ENCODE results near the gene CLIC4. TPM values are rescaled to one million over a fixed set of nuclear protein-coding genes. Genes with fewer than 3 reads are reported as not detected.

The CLIC4 gene
- total and polyA plus RNA-seq, 4 experiments from 2014 or later, result 0.62 to 3.8 (median 2.4) TPM

- Mint-ChIP-seq H3K36me3 (peaks cover 0 to 5% of the 10 kb centered on the region in 2 donors), H3K9me3 (peaks cover 3 to 16% (median 11%) of the 10 kb centered on the region in 8 donors), H3K4me3 (no peak overlapping the region), H3K4me1 (no peaks in the 10 kb centered on the region), H3K27me3 (peaks cover 0 to 5% of the 10 kb centered on the region in 2 donors), H3K27ac (peak overlapping the region in 1 of 7 donors; percentile 51)
- no peaks in the 10 kb centered on the region for H3K27me3 ChIP-seq (ENCODE audit: insufficient read depth, low read length)
- H3K4me3 ChIP-seq (ENCODE audit: low read length in 2 of 2), result no peak overlapping the region
- H3K36me3 ChIP-seq (ENCODE audit: insufficient read depth, low read length), result no peaks in the 10 kb centered on the region
- H3K4me1 ChIP-seq (ENCODE audit: insufficient read depth, low read length), result no peaks in the 10 kb centered on the region
- ChIA-PET CTCF (ENCODE audit: partially characterized antibody) (interaction anchor here (1.1 kb wide), 1 partner anchor 22 kb away, joined by 3 read pairs; no protein-coding TSS in a partner anchor), POLR2A (ENCODE audit: partially characterized antibody) (no interaction called here)
- H3K9me3 ChIP-seq (ENCODE audit: control insufficient read depth in 1 of 2, low read length in 2 of 2), result no peaks in the 10 kb centered on the region
- intact Hi-C loops (cut with micrococcal nuclease), result no loop called here
- no peak overlapping the region for H3K27ac ChIP-seq (ENCODE audit: low read depth, low read length)
- DNase-seq, result no peak
Observed at GRCh38 chr1:24878775-24879742, 133.8 kb downstream of the CLIC4 start.

- Mint-ChIP-seq H3K27ac (no peak overlapping the region), H3K27me3 (peaks cover 0 to 9% of the 10 kb centered on the region in 2 donors), H3K36me3 (peaks cover 2 to 13% of the 10 kb centered on the region in 2 donors), H3K4me1 (no peaks in the 10 kb centered on the region), H3K9me3 (peaks cover 4 to 27% (median 22%) of the 10 kb centered on the region in 8 donors), H3K4me3 (no peak overlapping the region)
- DNase-seq, result no peak
- POLR2A ChIA-PET (ENCODE audit: partially characterized antibody), result no interaction called here
- no peaks in the 10 kb centered on the region for H3K4me1 ChIP-seq (ENCODE audit: insufficient read depth, low read length)
- H3K36me3 ChIP-seq (ENCODE audit: insufficient read depth, low read length), result no peaks in the 10 kb centered on the region
- no peak overlapping the region for H3K27ac ChIP-seq (ENCODE audit: low read depth, low read length)
- CTCF ChIA-PET (ENCODE audit: partially characterized antibody), result interaction anchor here (1.1 to 2.1 kb wide), 3 partner anchors 17 to 52 kb away, joined by 3 to 7 read pairs (median 3); partner anchors contain the start of gene RUNX3
- intact Hi-C loops (cut with micrococcal nuclease), result no loop called here
- H3K4me3 ChIP-seq (ENCODE audit: low read length in 2 of 2), result no peak overlapping the region
- H3K9me3 ChIP-seq (ENCODE audit: control insufficient read depth in 1 of 2, low read length in 2 of 2), result no peaks in the 10 kb centered on the region
- no peaks in the 10 kb centered on the region for H3K27me3 ChIP-seq (ENCODE audit: insufficient read depth, low read length)
Observed at GRCh38 chr1:24881034-24881433, 135.8 kb downstream of the CLIC4 start.

- no peaks in the 10 kb centered on the region for H3K4me1 ChIP-seq (ENCODE audit: insufficient read depth, low read length)
- H3K4me3 ChIP-seq (ENCODE audit: low read length in 2 of 2), result no peak overlapping the region
- DNase-seq, result no peak
- POLR2A ChIA-PET (ENCODE audit: partially characterized antibody), result no interaction called here
- H3K36me3 ChIP-seq (ENCODE audit: insufficient read depth, low read length), result no peaks in the 10 kb centered on the region
- H3K4me1 Mint-ChIP-seq, result peaks cover 0 to under 1% (median 0%) of the 10 kb centered on the region in 4 donors
- H3K9me3 Mint-ChIP-seq, result peaks cover 4 to 27% (median 22%) of the 10 kb centered on the region in 8 donors
- no peaks in the 10 kb centered on the region for H3K27me3 ChIP-seq (ENCODE audit: insufficient read depth, low read length)
- no peaks in the 10 kb centered on the region for H3K9me3 ChIP-seq (ENCODE audit: control insufficient read depth in 1 of 2, low read length in 2 of 2)
- intact Hi-C loops (cut with micrococcal nuclease), result no loop called here
- no peak overlapping the region for H3K27ac Mint-ChIP-seq
- no peak overlapping the region for H3K27ac ChIP-seq (ENCODE audit: low read depth, low read length)
- H3K4me3 Mint-ChIP-seq, result no peak overlapping the region
- CTCF ChIA-PET (ENCODE audit: partially characterized antibody), result interaction anchor here (3.7 kb wide), 1 partner anchor 14 kb away, joined by 11 read pairs; no protein-coding TSS in a partner anchor
- peaks cover 0 to 4% of the 10 kb centered on the region in 2 donors for H3K27me3 Mint-ChIP-seq
- peaks cover 4 to 21% of the 10 kb centered on the region in 2 donors for H3K36me3 Mint-ChIP-seq
Observed at GRCh38 chr1:24884751-24885150, 139.5 kb downstream of the CLIC4 start.

GRCh38 chr1:24886241-24886640 is 141.0 kb downstream of the CLIC4 start:
- H3K9me3 ChIP-seq (ENCODE audit: control insufficient read depth in 1 of 2, low read length in 2 of 2), result no peaks in the 10 kb centered on the region

GRCh38 chr1:24888061-24888970 is 143.1 kb downstream of the CLIC4 start:
- Mint-ChIP-seq H3K27ac (peak overlapping the region in 2 of 7 donors; percentile 49 to 73), H3K4me3 (peak overlapping the region in 1 of 8 donors; percentile 20), H3K4me1 (peaks cover 0 to 1% (median 0%) of the 10 kb centered on the region in 4 donors), H3K27me3 (peaks cover 0 to 6% of the 10 kb centered on the region in 2 donors), H3K36me3 (peaks cover 13 to 29% of the 10 kb centered on the region in 2 donors), H3K9me3 (peaks cover 6 to 44% (median 29%) of the 10 kb centered on the region in 8 donors)
- CTCF ChIA-PET (ENCODE audit: partially characterized antibody), result interaction anchor here (1.0 to 3.7 kb wide), 2 partner anchors 10 kb away, joined by 3 to 11 read pairs; no protein-coding TSS in a partner anchor
- no peak overlapping the region for H3K27ac ChIP-seq (ENCODE audit: low read depth, low read length)
- no peak overlapping the region for H3K4me3 ChIP-seq (ENCODE audit: low read length in 2 of 2)
- intact Hi-C loops (cut with micrococcal nuclease), result no loop called here
- POLR2A ChIA-PET (ENCODE audit: partially characterized antibody), result no interaction called here
- DNase-seq, result no peak
- H3K36me3 ChIP-seq (ENCODE audit: insufficient read depth, low read length), result no peaks in the 10 kb centered on the region
- peaks cover 0 to 5% of the 10 kb centered on the region in 2 donors for H3K9me3 ChIP-seq (ENCODE audit: control insufficient read depth in 1 of 2, low read length in 2 of 2)
- no peaks in the 10 kb centered on the region for H3K27me3 ChIP-seq (ENCODE audit: insufficient read depth, low read length)
- no peaks in the 10 kb centered on the region for H3K4me1 ChIP-seq (ENCODE audit: insufficient read depth, low read length)

More at GRCh38 chr1:24886241-24886640, 141.0 kb downstream of the CLIC4 start:
- ChIA-PET POLR2A (ENCODE audit: partially characterized antibody) (no interaction called here), CTCF (ENCODE audit: partially characterized antibody) (interaction anchor here (0.8 to 3.7 kb wide), 3 partner anchors 11 to 38 kb away, joined by 3 to 11 read pairs (median 5); no protein-coding TSS in a partner anchor)
- intact Hi-C loops (cut with micrococcal nuclease), result no loop called here
- Mint-ChIP-seq H3K4me3 (no peak overlapping the region), H3K36me3 (peaks cover 4 to 24% of the 10 kb centered on the region in 2 donors), H3K9me3 (peaks cover 4 to 34% (median 22%) of the 10 kb centered on the region in 8 donors), H3K4me1 (peaks cover 0 to 1% (median 0%) of the 10 kb centered on the region in 4 donors), H3K27me3 (peaks cover 0 to 4% of the 10 kb centered on the region in 2 donors), H3K27ac (peak overlapping the region in 1 of 7 donors; percentile 48)
- Histone ChIP-seq H3K4me1 (ENCODE audit: insufficient read depth, low read length) (no peaks in the 10 kb centered on the region), H3K4me3 (ENCODE audit: low read length in 2 of 2) (no peak overlapping the region), H3K36me3 (ENCODE audit: insufficient read depth, low read length) (no peaks in the 10 kb centered on the region), H3K27ac (ENCODE audit: low read depth, low read length) (no peak overlapping the region), H3K27me3 (ENCODE audit: insufficient read depth, low read length) (no peaks in the 10 kb centered on the region)
- DNase-seq, result no peak

- Histone ChIP-seq H3K27ac (ENCODE audit: low read depth, low read length) (no peak overlapping the region), H3K36me3 (ENCODE audit: insufficient read depth, low read length) (no peaks in the 10 kb centered on the region), H3K4me3 (ENCODE audit: low read length in 2 of 2) (no peak overlapping the region), H3K4me1 (ENCODE audit: insufficient read depth, low read length) (no peaks in the 10 kb centered on the region), H3K27me3 (ENCODE audit: insufficient read depth, low read length) (no peaks in the 10 kb centered on the region), H3K9me3 (ENCODE audit: control insufficient read depth in 1 of 2, low read length in 2 of 2) (peaks cover 0 to 5% of the 10 kb centered on the region in 2 donors)
- intact Hi-C loops (cut with micrococcal nuclease), result no loop called here
- Mint-ChIP-seq H3K27ac (peak overlapping the region in 1 of 7 donors; percentile 73), H3K27me3 (peaks cover 0 to 6% of the 10 kb centered on the region in 2 donors), H3K9me3 (peaks cover 6 to 38% (median 21%) of the 10 kb centered on the region in 8 donors), H3K4me1 (peaks cover 0 to 1% (median 0%) of the 10 kb centered on the region in 4 donors), H3K4me3 (no peak overlapping the region), H3K36me3 (peaks cover 13 to 28% of the 10 kb centered on the region in 2 donors)
- CTCF ChIA-PET (ENCODE audit: partially characterized antibody), result interaction anchor here (1.0 kb wide), 1 partner anchor 9 kb away, joined by 3 read pairs; no protein-coding TSS in a partner anchor
- POLR2A ChIA-PET (ENCODE audit: partially characterized antibody), result no interaction called here
- no peak for DNase-seq
Observed at GRCh38 chr1:24888971-24889676, 143.9 kb downstream of the CLIC4 start.

Measured in CD4-positive, alpha-beta memory T cell (primary cell).